HG02943 (cell line): ENCODE measurements around the gene OPN5.

ENCODE experiments used
- ATAC-seq: cut with Tn5 transposase; IDR thresholded peaks from one replicate; pipeline ENCODE4 v1.9.1; 2021; ENCODE audit warnings: mild to moderate bottlenecking, low read depth, moderate library complexity; ENCODE audit not compliant: unreplicated experiment

OPN5 gene

DNA sequence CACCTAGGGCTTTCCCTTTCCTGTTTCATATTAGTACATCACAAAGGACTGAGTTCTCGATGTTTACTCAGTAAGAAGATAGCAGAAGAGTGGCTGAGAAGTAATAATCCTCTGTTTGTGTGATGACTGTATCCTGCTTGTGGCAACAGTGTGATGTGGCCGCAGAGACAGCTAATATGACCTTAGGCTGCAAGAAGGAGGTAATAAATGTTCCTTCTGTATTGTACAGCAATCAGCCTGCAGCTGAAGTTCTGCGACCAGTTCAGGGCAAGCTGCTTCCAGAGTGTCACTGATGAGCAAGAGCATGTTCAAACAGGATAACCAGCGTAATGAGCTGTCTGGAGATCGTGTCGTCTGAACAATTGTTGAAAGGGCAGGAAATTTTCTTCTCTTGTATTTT is 70.9 kb downstream of the OPN5 start:
- no peak for ATAC-seq

DNA sequence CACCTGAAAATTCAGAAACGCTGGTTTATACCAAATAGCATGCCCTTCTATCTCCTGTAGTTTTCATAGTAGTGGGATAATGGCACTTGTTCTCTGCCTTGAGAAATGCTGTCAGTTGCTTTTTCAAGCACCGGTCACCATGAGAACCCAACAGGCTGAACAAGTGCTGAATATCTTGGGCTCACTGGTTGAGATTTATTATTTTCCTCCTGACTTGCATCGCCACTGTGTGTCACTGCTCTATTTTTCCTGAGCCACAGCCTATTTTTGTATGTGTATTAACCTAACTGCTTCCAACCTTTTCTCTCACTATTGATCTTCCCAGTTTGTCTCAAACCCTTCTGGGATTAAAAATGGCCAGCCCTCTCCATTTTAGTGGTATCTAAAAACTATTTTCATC is 71.9 kb downstream of the OPN5 start:
- ATAC-seq: no peak

DNA sequence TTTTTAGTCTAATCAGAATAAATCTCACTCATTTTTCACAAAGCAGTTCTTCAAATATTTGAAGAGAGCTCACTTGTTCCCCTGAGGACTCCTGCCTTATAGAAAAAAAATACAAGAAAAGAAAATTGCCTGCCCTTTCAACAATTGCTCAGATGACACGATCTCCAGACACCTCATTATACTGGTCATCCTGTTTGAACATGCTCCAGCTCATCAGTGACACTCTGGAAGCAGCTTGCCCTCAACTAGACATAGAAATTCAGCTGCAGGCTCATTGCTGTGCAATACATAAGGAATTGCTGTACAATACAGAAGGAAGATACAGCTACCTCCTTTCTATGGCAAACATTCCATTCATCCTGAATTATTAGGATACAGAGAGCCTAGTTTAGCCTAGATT is 73.1 kb downstream of the OPN5 start:
- no peak for ATAC-seq

DNA sequence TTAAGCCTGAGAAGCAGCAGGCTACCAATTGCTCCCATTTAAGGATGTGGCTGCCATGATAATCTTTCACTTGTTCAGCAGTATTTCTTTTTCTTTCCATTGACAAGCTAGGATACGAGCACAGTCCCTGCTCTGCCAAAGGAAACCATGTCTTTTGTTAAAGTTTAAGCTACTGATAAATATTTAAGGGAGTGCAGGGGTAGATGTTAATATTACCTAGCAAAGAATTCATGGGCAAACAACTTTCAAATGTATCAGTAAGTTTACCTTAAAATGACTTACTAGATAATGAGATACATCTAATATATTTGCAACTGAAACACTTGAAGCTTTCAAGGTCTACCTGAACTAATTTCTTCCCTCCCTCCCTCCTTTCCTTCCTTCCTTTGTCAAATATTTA is 77.3 kb downstream of the OPN5 start:
- ATAC-seq: no peak

DNA sequence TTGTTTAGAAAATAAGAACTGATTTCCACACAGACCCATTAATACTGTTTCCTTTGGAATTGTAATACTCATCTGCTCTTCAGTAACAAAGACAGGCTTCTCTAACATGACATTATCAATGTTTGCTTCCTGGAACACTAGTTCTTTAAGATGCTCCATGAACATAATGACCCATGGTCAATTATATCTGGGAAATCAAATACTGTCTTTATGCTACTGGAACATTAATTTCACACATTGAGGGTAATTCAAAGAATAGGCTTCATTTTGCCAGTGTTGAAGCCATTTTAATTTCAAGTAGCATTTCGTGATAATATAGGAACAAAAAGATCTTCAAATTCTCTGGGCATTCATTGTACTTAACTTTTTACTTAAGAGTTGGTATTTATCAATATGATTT is 80.9 kb downstream of the OPN5 start:
- no peak for ATAC-seq

DNA sequence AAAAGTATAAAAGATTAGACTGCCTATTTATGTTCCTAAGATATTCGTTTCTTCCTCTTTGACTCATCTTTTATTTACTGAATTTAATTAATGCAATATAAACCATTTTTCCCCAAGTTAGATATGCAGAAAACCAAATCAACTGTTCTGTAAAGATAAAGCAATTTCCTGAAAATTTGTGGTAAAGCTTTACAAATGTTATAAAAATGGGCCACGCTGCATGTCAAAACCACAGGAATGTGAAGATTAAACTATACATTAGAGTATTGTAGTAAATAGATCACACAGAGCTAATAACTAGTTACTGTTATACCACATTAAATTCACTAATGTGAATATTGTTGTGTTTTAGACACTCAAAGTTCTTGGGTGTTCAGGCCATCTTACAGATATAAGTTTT is 83.4 kb downstream of the OPN5 start:
- no peak for ATAC-seq

DNA sequence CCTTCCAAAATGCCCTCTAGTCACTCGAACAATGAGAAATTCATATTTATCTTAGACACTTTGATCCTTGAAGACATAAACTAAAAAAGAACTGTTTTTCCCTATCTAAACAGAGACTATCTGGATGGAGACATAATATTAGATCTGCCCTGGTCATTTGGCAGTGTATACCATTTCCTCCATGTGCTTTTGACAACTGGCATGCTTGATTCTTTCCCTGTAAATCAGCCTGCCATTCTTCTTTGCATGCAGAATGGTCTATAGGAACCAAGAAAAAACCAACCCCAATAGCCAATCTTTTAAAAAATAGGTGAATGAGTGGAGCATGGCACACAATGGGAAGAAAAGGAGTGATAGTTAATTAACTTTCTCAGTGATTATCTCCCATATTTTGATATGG is 93.8 kb downstream of the OPN5 start:
- ATAC-seq: no peak
